ENCODE results near the gene KCTD16.

Gene KCTD16

GRCh38 chr5:144487207-144487606, 316.5 kb downstream of the KCTD16 start:
- TF ChIP-seq CSRNP3 (CRISPR knock-in tag; IDR thresholded peaks at IDR 0.05) (no peak), OSR1 (CRISPR knock-in tag; IDR thresholded peaks at IDR 0.05) (no peak), ZFP30 (CRISPR knock-in tag; IDR thresholded peaks at IDR 0.05) (no peak), PATZ1 (CRISPR knock-in tag; IDR thresholded peaks at IDR 0.05; ENCODE audit: borderline replicate concordance) (no peak), PPARA (CRISPR knock-in tag; IDR thresholded peaks at IDR 0.05; ENCODE audit: borderline replicate concordance) (no peak), ESRRG (CRISPR knock-in tag; IDR thresholded peaks at IDR 0.05) (no peak), CREB5 (CRISPR knock-in tag; IDR thresholded peaks at IDR 0.05; ENCODE audit: low read depth) (no peak), ISL1 (CRISPR knock-in tag; IDR thresholded peaks at IDR 0.05) (no peak), POU6F1 (CRISPR knock-in tag; IDR thresholded peaks at IDR 0.05; ENCODE audit: borderline replicate concordance, low read depth) (no peak), ZNF70 (CRISPR knock-in tag; IDR thresholded peaks at IDR 0.05) (no peak), TSHZ2 (CRISPR knock-in tag; IDR thresholded peaks at IDR 0.05) (no peak), ZC3H10 (CRISPR knock-in tag; IDR thresholded peaks at IDR 0.05) (no peak), SNAI2 (CRISPR knock-in tag; IDR thresholded peaks at IDR 0.05) (no peak), ZNF8 (CRISPR knock-in tag; IDR thresholded peaks at IDR 0.05) (no peak), TCF4 (CRISPR knock-in tag; IDR thresholded peaks at IDR 0.05; ENCODE audit: borderline replicate concordance) (no peak)
- no peak for ATAC-seq

- no peak for ATAC-seq
- TF ChIP-seq CREB5 (CRISPR knock-in tag; IDR thresholded peaks at IDR 0.05; ENCODE audit: low read depth) (no peak), TOX (CRISPR knock-in tag; IDR thresholded peaks at IDR 0.05; ENCODE audit: borderline replicate concordance) (no peak), ESRRG (CRISPR knock-in tag; IDR thresholded peaks at IDR 0.05) (no peak), ISL1 (CRISPR knock-in tag; IDR thresholded peaks at IDR 0.05) (no peak), CSRNP3 (CRISPR knock-in tag; IDR thresholded peaks at IDR 0.05) (no peak), ARNTL (CRISPR knock-in tag; IDR thresholded peaks at IDR 0.05; ENCODE audit: borderline replicate concordance, low read depth) (no peak), ZFP30 (CRISPR knock-in tag; IDR thresholded peaks at IDR 0.05) (no peak), SNAI2 (CRISPR knock-in tag; IDR thresholded peaks at IDR 0.05) (no peak), TSHZ2 (CRISPR knock-in tag; IDR thresholded peaks at IDR 0.05) (no peak), RARB (CRISPR knock-in tag; IDR thresholded peaks at IDR 0.05) (no peak), CSDC2 (CRISPR knock-in tag; IDR thresholded peaks at IDR 0.05) (no peak), ZC3H10 (CRISPR knock-in tag; IDR thresholded peaks at IDR 0.05) (no peak), GLIS3 (CRISPR knock-in tag; IDR thresholded peaks at IDR 0.05) (no peak), OSR1 (CRISPR knock-in tag; IDR thresholded peaks at IDR 0.05) (no peak)
Measured at GRCh38 chr5:144487761-144488160, 317.1 kb downstream of the KCTD16 start.
